ENCODE results near the gene KRTAP10-7. TPM values are rescaled to one million over a fixed set of nuclear protein-coding genes. Genes with fewer than 3 reads are reported as not detected.

Gene KRTAP10-7
- total and polyA plus RNA-seq, 2 of the 13 experiments (the other 11 are each of a cell fraction or from before 2014, with no cell fraction given): not detected

- TF ChIP-seq, protein P1, sequence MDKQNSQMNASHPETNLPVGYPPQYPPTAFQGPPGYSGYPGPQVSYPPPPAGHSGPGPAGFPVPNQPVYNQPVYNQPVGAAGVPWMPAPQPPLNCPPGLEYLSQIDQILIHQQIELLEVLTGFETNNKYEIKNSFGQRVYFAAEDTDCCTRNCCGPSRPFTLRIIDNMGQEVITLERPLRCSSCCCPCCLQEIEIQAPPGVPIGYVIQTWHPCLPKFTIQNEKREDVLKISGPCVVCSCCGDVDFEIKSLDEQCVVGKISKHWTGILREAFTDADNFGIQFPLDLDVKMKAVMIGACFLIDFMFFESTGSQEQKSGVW (CRISPR knock-in tag; IDR thresholded peaks at IDR 0.05; ENCODE audit: borderline replicate concordance): no peak
- TF ChIP-seq TP53 (CRISPR knock-in tag; conservative IDR thresholded peaks at IDR 0.05) (no peak), ESRRA (CRISPR knock-in tag; IDR thresholded peaks at IDR 0.05; ENCODE audit: low read depth) (peak; percentile 49; the same call in 1 of the 2 replicates), ARHGAP35 (CRISPR knock-in tag; IDR thresholded peaks at IDR 0.05; ENCODE audit: borderline replicate concordance) (no peak), MYC (CRISPR knock-in tag; IDR thresholded peaks at IDR 0.05; ENCODE audit: borderline replicate concordance) (peak; percentile 95), ZFP1 (CRISPR knock-in tag; IDR thresholded peaks at IDR 0.05) (peak; percentile 51; the same call in 1 of the 2 replicates), FOXK1 (CRISPR knock-in tag; IDR thresholded peaks at IDR 0.05; ENCODE audit: borderline replicate concordance, low read depth) (no peak), ATF7-NPFF (CRISPR knock-in tag; IDR thresholded peaks at IDR 0.05; ENCODE audit: low read depth) (peak; percentile 84; the same call in 1 of the 2 replicates), ZNF605 (CRISPR knock-in tag; IDR thresholded peaks at IDR 0.05) (peak; percentile 68; the same call in 1 of the 2 replicates), GATA4 (IDR thresholded peaks at IDR 0.05; ENCODE audit: borderline replicate concordance, low read depth) (no peak), TARDBP (CRISPR knock-in tag; IDR thresholded peaks at IDR 0.05) (peak; percentile 74), ZNF564 (CRISPR knock-in tag; IDR thresholded peaks at IDR 0.05) (peak; percentile 91), TEAD2 (CRISPR knock-in tag; IDR thresholded peaks at IDR 0.05) (no peak), CC2D1A (CRISPR knock-in tag; IDR thresholded peaks at IDR 0.05) (0 out of 2 replicates have a peak, but pooled peaks have one; percentile 38), SP2 (CRISPR knock-in tag; IDR thresholded peaks at IDR 0.05) (peak; percentile 21; the same call in 1 of the 2 replicates), ATM (IDR thresholded peaks at IDR 0.05; ENCODE audit: borderline replicate concordance) (no peak), ZNF766 (CRISPR knock-in tag; IDR thresholded peaks at IDR 0.05; ENCODE audit: borderline replicate concordance) (0 out of 2 replicates have a peak, but pooled peaks have one; percentile 30), HNRNPH1 (optimal IDR thresholded peaks at IDR 0.05; ENCODE audit: low read depth, low read length) (no peak), ZNF34 (CRISPR knock-in tag; IDR thresholded peaks at IDR 0.05; ENCODE audit: borderline replicate concordance) (no peak), ARID4A (CRISPR knock-in tag; IDR thresholded peaks at IDR 0.05; ENCODE audit: borderline replicate concordance) (peak; percentile 65; the same call in 1 of the 2 replicates), ZNF558 (CRISPR knock-in tag; IDR thresholded peaks at IDR 0.05; ENCODE audit: borderline replicate concordance) (no peak), CHD2 (IDR thresholded peaks at IDR 0.05; ENCODE audit: low read depth, low read length) (no peak), HDAC6 (IDR thresholded peaks at IDR 0.05; ENCODE audit: low read depth, low read length) (no peak)
- TF ChIP-seq, protein P2, sequence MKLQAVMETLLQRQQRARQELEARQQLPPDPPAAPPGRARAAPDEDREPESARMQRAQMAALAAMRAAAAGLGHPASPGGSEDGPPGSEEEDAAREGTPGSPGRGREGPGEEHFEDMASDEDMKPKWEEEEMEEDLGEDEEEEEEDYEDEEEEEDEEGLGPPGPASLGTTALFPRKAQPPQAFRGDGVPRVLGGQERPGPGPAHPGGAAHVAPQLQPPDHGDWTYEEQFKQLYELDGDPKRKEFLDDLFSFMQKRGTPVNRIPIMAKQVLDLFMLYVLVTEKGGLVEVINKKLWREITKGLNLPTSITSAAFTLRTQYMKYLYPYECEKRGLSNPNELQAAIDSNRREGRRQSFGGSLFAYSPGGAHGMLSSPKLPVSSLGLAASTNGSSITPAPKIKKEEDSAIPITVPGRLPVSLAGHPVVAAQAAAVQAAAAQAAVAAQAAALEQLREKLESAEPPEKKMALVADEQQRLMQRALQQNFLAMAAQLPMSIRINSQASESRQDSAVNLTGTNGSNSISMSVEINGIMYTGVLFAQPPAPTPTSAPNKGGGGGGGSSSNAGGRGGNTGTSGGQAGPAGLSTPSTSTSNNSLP (IDR thresholded peaks at IDR 0.05; ENCODE audit: low read depth, low read length): no peak
Observed at GRCh38 chr21:44593598-44594405, 6.6 kb upstream of the KRTAP10-7 start (continued).

Data from HepG2 (cell line).